Ovary (tissue), 9 donors: ENCODE results near the gene PACS2. TPM values are rescaled to one million over a fixed set of nuclear protein-coding genes. Genes with fewer than 3 reads are reported as not detected.

Experiments
- DNase-seq, 5 donors: peaks; one replicate each; pipeline ENCODE4 v3.0.0-alpha.2; 2019 to 2020
- H3K27ac ChIP-seq, 2 donors: fragments of 200-600 bp; one replicate each; pipeline versions ENCODE4 v1.5.1 to v1.8.0; 2019 to 2022
- H3K27me3 ChIP-seq: fragments of 200-600 bp; one replicate; pipeline ENCODE4 v1.8.0; 2022
- H3K36me3 ChIP-seq: fragments of 200-600 bp; sonication (generic); one replicate; pipeline ENCODE4 v1.5.1; 2019
- H3K4me1 ChIP-seq: one replicate; pipeline ENCODE4 v1.8.1; 2013; ENCODE audit warnings: mild to moderate bottlenecking, moderate library complexity; ENCODE audit not compliant: insufficient read depth
- H3K4me3 ChIP-seq: fragments of 200-600 bp; sonication (generic); one replicate; pipeline ENCODE4 v1.5.1; 2017
- H3K9me3 ChIP-seq, 2 donors: fragments of 200-600 bp in 1 of 2; sonication (generic) in 1 of 2; one replicate each; pipeline versions ENCODE4 v1.5.1 to v1.8.1; 2013 to 2019; ENCODE audit warnings: mild to moderate bottlenecking in 1 of 2, moderate library complexity in 1 of 2
- CTCF ChIP-seq, 3 donors: fragments of 450-650 bp in 2 of 3; fragments of 200-600 bp in 1 of 3; IDR thresholded peaks; one replicate each; pipeline versions ENCODE4 v1.5.1 to v1.8.0; 2016 to 2022; ENCODE audit warnings: antibody characterized with exemption in 3 of 3, mild to moderate bottlenecking in 1 of 3
- EP300 ChIP-seq: sonication (generic); formaldehyde crosslinking; IDR thresholded peaks from one replicate; pipeline ENCODE4 v1.6.1; 2017; ENCODE audit warnings: antibody characterized with exemption
- POLR2A ChIP-seq: fragments of 450-650 bp; IDR thresholded peaks from one replicate; pipeline ENCODE4 v1.6.1; 2017; ENCODE audit warnings: antibody characterized with exemption, mild to moderate bottlenecking, moderate library complexity
- WGBS, 3 donors: extraction: QIAGEN DNeasy Blood & Tissue Kit in 1 of 3; methylation state at CpG; one replicate each; pipeline versions ENCODE4 v1.1.5 to v1.1.7; 2013 to 2017; 5-methylcytosine and 5-hydroxymethylcytosine counted together
- intact Hi-C, 4 donors: fragments of 100-400 bp; cut with DNase I; formaldehyde crosslinking; loops; one replicate each; pipeline versions ENCODE4 v1.11.0 to v1.15.1; 2022 to 2023
- polyA plus RNA-seq, 2 donors: library from polyadenylated mRNA; stranded (reverse); fragments of 200-250 nt in 1 of 2; fragments of 350-450 nt in 1 of 2; fragmentation: Illumina TruSeq in 1 of 2; extraction: RNeasy Lipid Tissue Mini Kit (QIAGEN cat#74804) in 1 of 2; gene quantifications; one replicate each; pipeline ENCODE4 v1.2.3, GENCODE V29; 2013 to 2014
- total RNA-seq, 7 donors: library from RNA; depleted of rRNA in 2 of 7; stranded (reverse); fragments of >200 nt in 2 of 7; fragmentation: NEBNext Ultra II Directional in 3 of 7; extraction: Animal tissue kit (Norgen Biotek cat#: 25700) in 3 of 7; gene quantifications; one replicate each; pipeline versions ENCODE4 v1.1.0 to v1.2.4, GENCODE V29; 2016 to 2023
- donor health status: DM: no; HTN: no; CAD: no; lungs with moderate emphysema.
- donor health status: DM: no; HTN: no; CAD: no.
- donor health status: Bipolar disorder and iron deficiency.
- donor health status: DM: yes; HTN: yes; CAD: no.
- donor health status: DM: no; HTN: no; CAD: no.
- donor health status: DM: yes; HTN: yes; CAD: no.

The PACS2 gene
- total and polyA plus RNA-seq, 9 donors = 21.2 to 91.9 (median 60.6) TPM

DNA sequence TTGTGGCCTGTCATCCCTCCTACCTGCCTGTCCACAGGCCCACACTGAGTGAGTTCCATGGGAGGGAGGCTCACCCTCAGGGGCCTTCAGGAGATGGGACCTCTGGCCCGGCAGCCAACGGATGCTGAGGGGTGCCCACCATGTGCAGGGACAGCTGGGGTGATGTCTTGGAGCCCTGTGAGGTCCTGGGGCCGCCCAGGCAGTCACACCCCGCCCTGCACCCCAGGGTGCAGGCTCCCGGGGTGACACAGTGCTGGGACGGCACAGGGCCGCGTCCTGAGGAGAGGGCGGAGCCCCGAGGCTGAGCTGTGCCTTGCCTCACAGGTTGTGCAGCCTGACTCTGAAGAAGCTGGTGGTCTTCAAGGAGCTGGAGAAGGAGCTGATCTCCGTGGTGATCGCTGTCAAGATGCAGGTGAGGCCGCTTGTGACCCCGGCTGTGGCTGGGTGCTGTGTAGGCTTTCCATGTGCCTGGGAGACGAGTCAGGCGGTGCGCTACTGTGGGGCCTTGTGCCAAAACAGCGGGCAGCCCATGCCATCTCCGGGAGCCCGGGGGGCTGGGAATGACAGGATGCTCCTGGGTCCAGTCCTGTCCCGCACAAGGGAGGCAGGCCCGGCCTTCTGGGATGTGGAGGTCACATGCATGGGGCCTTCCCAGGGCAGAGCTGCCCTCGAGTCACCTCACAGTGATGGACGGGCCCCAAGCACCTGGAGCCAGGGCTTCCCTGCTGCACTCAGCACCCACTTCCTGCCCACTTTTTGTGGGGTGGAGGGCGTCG lies 33.8 kb downstream of the PACS2 start:
- Histone ChIP-seq H3K9me3 (no peaks in the 10 kb centered on the region), H3K27ac (no peak overlapping the region), H3K4me1 (peaks cover 3% of the 10 kb centered on the region), H3K4me3 (no peak overlapping the region), H3K36me3 (no peaks in the 10 kb centered on the region), H3K27me3 (no peaks in the 10 kb centered on the region)
- intact Hi-C loops = no loop called here
- peak in 1 of 5 donors; percentile 25 for DNase-seq
- WGBS, 3 donors = 85 to 91% (median 88%) methylated on average over 24 to 26 of the region's 26 CpGs
- no peak for TF ChIP-seq EP300
- TF ChIP-seq CTCF (IDR thresholded peaks at IDR 0.05) = no peak
- no peak for TF ChIP-seq POLR2A

DNA sequence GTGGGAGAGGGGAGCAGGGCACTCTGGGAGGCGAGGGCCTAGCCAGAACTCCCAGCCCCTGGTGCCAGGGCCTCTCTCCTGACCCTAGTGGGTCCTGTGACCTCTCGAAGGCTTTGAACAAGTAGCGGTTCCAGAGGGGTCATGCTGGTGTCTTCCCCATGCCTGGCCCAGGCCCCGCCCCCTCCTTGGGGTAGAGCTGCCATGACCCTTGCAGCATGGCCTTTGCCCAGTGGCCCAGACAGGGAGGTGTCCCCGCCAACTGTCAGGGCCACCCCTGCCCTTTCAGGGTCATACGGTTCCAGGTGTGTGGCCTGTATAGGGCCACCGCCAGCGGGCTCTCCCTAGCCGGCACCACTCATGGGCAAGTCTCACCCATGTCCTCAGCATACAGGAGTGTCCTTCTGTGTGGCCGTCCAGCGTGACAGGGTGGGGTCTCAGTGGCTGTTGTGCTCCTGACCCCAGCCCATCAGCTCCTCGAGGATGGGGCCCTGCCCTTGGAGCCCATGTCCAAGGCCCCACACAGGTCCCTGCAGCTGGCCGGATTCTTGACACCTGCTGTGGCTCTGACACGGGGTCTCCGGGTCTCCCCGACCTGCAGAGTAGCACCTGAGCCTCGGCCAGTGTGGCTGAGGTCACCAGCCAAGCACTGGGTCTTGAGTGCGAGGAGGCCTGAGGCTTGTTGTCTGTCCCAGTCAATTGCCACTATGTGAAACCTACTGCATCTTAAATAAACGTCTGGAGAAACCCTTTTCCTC lies 34.6 kb downstream of the PACS2 start:
- intact Hi-C loops = no loop called here
- no peak overlapping the region for H3K4me3 ChIP-seq
- no peaks in the 10 kb centered on the region for H3K27me3 ChIP-seq
- TF ChIP-seq CTCF (IDR thresholded peaks at IDR 0.05) (no peak), EP300 (no peak), POLR2A (no peak)
- WGBS, 3 donors = 86 to 92% (median 92%) methylated on average over 19 of the region's 19 CpGs
- H3K36me3 ChIP-seq = no peaks in the 10 kb centered on the region
- no peak overlapping the region for H3K27ac ChIP-seq
- DNase-seq = peak in 1 of 5 donors; percentile 16
- H3K9me3 ChIP-seq = no peaks in the 10 kb centered on the region
- H3K4me1 ChIP-seq = peaks cover 3% of the 10 kb centered on the region

GRCh38 chr14:105349992-105350391 lies 35.4 kb downstream of the PACS2 start:
- 82 to 88% (median 87%) methylated on average over 11 of the region's 11 CpGs for WGBS, 3 donors
- TF ChIP-seq EP300 = no peak
- no peak for TF ChIP-seq POLR2A
- TF ChIP-seq CTCF (IDR thresholded peaks at IDR 0.05) = no peak
- Histone ChIP-seq H3K9me3 (no peaks in the 10 kb centered on the region), H3K27ac (no peak overlapping the region), H3K36me3 (no peaks in the 10 kb centered on the region), H3K4me1 (peaks cover 3% of the 10 kb centered on the region), H3K4me3 (no peak overlapping the region), H3K27me3 (no peaks in the 10 kb centered on the region)
- DNase-seq = no peak
- intact Hi-C loops = loop anchor here in 3 of 4 donors (5.0 kb wide), 1 partner anchor 148 kb away; no protein-coding TSS in a partner anchor

- no peak for TF ChIP-seq POLR2A
- no peak for TF ChIP-seq EP300
- TF ChIP-seq CTCF (IDR thresholded peaks at IDR 0.05) = no peak
- Histone ChIP-seq H3K4me3 (no peak overlapping the region), H3K9me3 (no peaks in the 10 kb centered on the region), H3K27ac (no peak overlapping the region), H3K4me1 (peaks cover 3% of the 10 kb centered on the region), H3K27me3 (no peaks in the 10 kb centered on the region), H3K36me3 (no peaks in the 10 kb centered on the region)
- 86 to 90% (median 89%) methylated on average over 37 of the region's 37 CpGs for WGBS, 3 donors
- intact Hi-C loops = loop anchor here in 3 of 4 donors (5.0 kb wide), 1 partner anchor 148 kb away; no protein-coding TSS in a partner anchor
- no peak for DNase-seq
Measured at GRCh38 chr14:105350450-105351244, 36.1 kb downstream of the PACS2 start.
